GM13977 (cell line): ENCODE results near the gene TMCC3.

Source experiments
- DNase-seq: peaks from one replicate; pipeline ENCODE4 v3.0.0; 2012; ENCODE audit warnings: low spot score
- CTCF ChIP-seq: IDR thresholded peaks from 2 replicates; pipeline ENCODE4 v1.5.1; 2012; ENCODE audit warnings: mild to moderate bottlenecking, control low read depth; ENCODE audit not compliant: insufficient read depth; ENCODE audit errors: extremely low read depth, missing control alignments
- in situ Hi-C: fragments of 300-500 bp; cut with MboI; formaldehyde crosslinking; loops from one replicate; pipeline ENCODE4 v1.12.0; 2022; ENCODE audit warnings: low sequenced_read_pairs, low pct_unique_long_range_greater_than_20kb, mixed read lengths, inconsistent platforms; ENCODE audit not compliant: unreplicated experiment

TMCC3 gene

DNA sequence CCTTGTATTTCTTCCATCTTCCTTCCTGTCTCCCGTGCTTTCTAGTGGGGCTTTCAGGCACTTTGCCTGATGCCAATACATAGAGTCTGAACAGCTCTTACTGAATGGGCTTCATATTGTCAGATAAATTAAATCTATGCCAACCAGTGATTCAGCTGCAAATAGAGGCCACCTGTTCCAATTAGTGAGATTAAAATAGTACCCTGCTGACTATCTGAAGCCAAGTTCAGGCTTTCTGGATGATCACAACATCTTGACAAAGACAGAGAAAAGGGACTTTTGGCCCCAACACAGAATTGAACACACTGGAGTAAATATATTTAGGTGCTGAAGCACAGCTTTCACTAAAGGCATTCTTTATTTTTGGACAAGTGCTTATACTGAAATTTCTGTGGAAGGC, 11.8 kb downstream of the TMCC3 start:
- no peak for DNase-seq
- TF ChIP-seq CTCF, result no peak
- in situ Hi-C loops, result no loop called here

- in situ Hi-C loops, result no loop called here
- no peak for DNase-seq
- no peak for TF ChIP-seq CTCF
Measured at GRCh38 chr12:94637390-94638113, 12.8 kb downstream of the TMCC3 start.

DNA sequence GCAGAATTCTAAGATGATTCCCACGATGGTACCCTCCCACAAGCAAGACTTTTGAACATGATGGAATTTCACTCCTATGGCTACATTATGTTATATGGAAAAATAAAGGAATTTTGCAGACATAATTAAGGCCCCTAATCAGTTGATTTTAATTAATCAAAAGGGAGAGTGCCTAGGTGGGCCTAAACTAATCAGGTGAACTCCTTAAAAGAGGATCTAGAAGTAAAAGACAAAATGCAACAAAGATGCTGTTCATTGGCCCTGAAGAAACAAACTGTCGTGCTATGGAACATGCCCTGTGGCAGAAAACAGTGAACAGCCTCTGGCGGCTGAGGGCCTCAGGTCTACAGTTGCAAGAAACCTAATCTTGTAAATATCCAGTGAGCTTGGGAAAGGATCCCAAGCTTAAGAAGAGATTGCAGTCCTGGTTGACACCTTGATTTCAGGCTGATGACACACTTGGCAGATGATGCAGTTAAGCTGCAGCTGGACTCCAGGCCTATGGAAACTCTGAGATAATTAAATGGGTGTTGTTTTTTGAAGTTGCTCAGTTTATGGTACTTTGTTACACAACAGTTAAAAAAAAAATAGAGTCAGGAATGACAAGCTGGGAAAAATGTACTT, 13.8 kb downstream of the TMCC3 start:
- no peak for DNase-seq
- in situ Hi-C loops, result no loop called here
- no peak for TF ChIP-seq CTCF

GRCh38 chr12:94634717-94635116, 15.6 kb downstream of the TMCC3 start:
- TF ChIP-seq CTCF, result no peak
- in situ Hi-C loops, result no loop called here
- no peak for DNase-seq

DNA sequence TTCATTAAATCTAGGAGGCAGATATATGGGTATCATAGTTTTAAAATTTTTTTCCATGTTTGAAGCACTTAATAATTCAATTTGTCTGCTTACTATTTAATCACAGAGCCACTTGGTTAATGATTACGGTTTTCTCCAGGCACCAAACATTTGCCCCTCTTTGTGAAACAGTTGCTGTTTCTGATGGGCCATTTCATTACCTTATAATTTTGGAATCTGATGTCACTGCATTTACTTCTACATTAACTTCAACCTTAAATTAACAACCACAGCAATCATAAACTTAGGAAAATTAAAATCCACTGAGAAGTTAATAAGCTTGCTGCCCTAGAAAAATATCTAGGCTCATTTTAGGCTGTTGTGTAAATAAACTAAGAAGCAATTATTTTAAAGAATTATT, 17.0 kb downstream of the TMCC3 start:
- no peak for TF ChIP-seq CTCF
- in situ Hi-C loops, result no loop called here
- DNase-seq, result no peak

DNA sequence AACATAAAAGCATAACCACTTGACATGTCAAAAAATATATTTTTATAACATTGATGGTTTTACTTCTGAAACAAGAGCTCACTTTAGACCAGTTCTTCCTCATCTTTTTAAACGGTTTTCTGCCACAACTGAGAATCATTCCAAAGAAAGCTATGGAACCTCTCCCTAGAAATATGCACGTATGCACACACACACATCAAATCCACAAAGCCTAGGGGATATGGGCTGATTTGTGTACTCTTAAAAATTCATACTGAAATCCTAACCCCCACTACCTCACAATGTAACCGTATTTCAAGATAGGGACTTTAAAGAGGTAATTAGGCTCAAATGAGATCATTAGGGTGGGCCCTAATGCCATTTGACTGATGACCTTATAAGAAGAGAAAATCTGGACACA, 19.3 kb downstream of the TMCC3 start:
- in situ Hi-C loops, result no loop called here
- no peak for TF ChIP-seq CTCF
- no peak for DNase-seq
